Ascending aorta (tissue), 2 donors: ENCODE measurements around the gene ANKRD10. TPM values are rescaled to one million over a fixed set of nuclear protein-coding genes. Genes with fewer than 3 reads are reported as not detected.

ENCODE experiments used
- DNase-seq, 2 donors: peaks; one replicate each; pipeline ENCODE4 v3.0.0-alpha.2; 2019; ENCODE audit warnings: low spot score in 2 of 2
- H3K27ac ChIP-seq, 2 donors: fragments of 200-600 bp; sonication (generic); one replicate each; pipeline ENCODE4 v1.5.1; 2016 to 2017; ENCODE audit warnings: mild to moderate bottlenecking in 1 of 2
- H3K27me3 ChIP-seq: fragments of 200-600 bp; sonication (generic); one replicate; pipeline ENCODE4 v1.5.1; 2017
- H3K36me3 ChIP-seq, 2 donors: fragments of 200-600 bp; sonication (generic); one replicate each; pipeline ENCODE4 v1.5.1; 2016
- H3K4me1 ChIP-seq, 2 donors: fragments of 200-600 bp; sonication (generic); one replicate each; pipeline ENCODE4 v1.5.1; 2016 to 2017; ENCODE audit warnings: mild to moderate bottlenecking in 1 of 2
- H3K4me3 ChIP-seq, 2 donors: fragments of 200-600 bp; sonication (generic); one replicate each; pipeline ENCODE4 v1.5.1; 2016 to 2017; ENCODE audit warnings: mild to moderate bottlenecking in 1 of 2
- H3K9me3 ChIP-seq, 2 donors: fragments of 200-600 bp; sonication (generic); one replicate each; pipeline ENCODE4 v1.5.1; 2016
- CTCF ChIP-seq, 3 experiments: fragments of 200-600 bp in 2 of 3; fragments of 450-650 bp in 1 of 3; sonication (generic) in 2 of 3; IDR thresholded peaks; one replicate each; pipeline ENCODE4 v1.5.1; 2016 to 2019; ENCODE audit warnings: antibody characterized with exemption in 3 of 3, mild to moderate bottlenecking in 1 of 3, moderate library complexity in 1 of 3
- intact Hi-C: fragments of 100-400 bp; cut with DNase I; formaldehyde crosslinking; loops from one replicate; pipeline ENCODE4 v1.15.1; 2023
- total RNA-seq: library from RNA; depleted of rRNA; stranded (reverse); fragments of >200 nt; gene quantifications from one replicate; pipeline ENCODE4 v1.1.0, GENCODE V29; 2016

The ANKRD10 gene
- total RNA-seq, 1 donor from 2014 or later: 100 TPM

GRCh38 chr13:110832205-110832479, 82.7 kb downstream of the ANKRD10 start:
- no peaks in the 10 kb centered on the region for H3K36me3 ChIP-seq
- H3K9me3 ChIP-seq: no peaks in the 10 kb centered on the region
- DNase-seq: no peak
- no peak overlapping the region for H3K27ac ChIP-seq
- intact Hi-C loops: no loop called here
- TF ChIP-seq CTCF (IDR thresholded peaks at IDR 0.05): no peak
- H3K4me3 ChIP-seq: no peak overlapping the region
- no peaks in the 10 kb centered on the region for H3K27me3 ChIP-seq
- H3K4me1 ChIP-seq: no peaks in the 10 kb centered on the region

- Histone ChIP-seq H3K9me3 (no peaks in the 10 kb centered on the region), H3K27me3 (no peaks in the 10 kb centered on the region), H3K27ac (no peak overlapping the region), H3K36me3 (no peaks in the 10 kb centered on the region), H3K4me1 (no peaks in the 10 kb centered on the region), H3K4me3 (no peak overlapping the region)
- no peak for DNase-seq
- TF ChIP-seq CTCF (IDR thresholded peaks at IDR 0.05): no peak
- intact Hi-C loops: no loop called here
Observed at GRCh38 chr13:110831437-110832204, 83.2 kb downstream of the ANKRD10 start.

GRCh38 chr13:110830800-110831371, 84.0 kb downstream of the ANKRD10 start:
- Histone ChIP-seq H3K4me3 (no peak overlapping the region), H3K27me3 (no peaks in the 10 kb centered on the region), H3K9me3 (no peaks in the 10 kb centered on the region), H3K4me1 (no peaks in the 10 kb centered on the region), H3K27ac (no peak overlapping the region), H3K36me3 (no peaks in the 10 kb centered on the region)
- intact Hi-C loops: no loop called here
- no peak for TF ChIP-seq CTCF (IDR thresholded peaks at IDR 0.05)
- no peak for DNase-seq

- Histone ChIP-seq H3K9me3 (no peaks in the 10 kb centered on the region), H3K4me3 (no peak overlapping the region), H3K4me1 (no peaks in the 10 kb centered on the region), H3K36me3 (no peaks in the 10 kb centered on the region), H3K27me3 (no peaks in the 10 kb centered on the region), H3K27ac (no peak overlapping the region)
- TF ChIP-seq CTCF (IDR thresholded peaks at IDR 0.05): no peak
- intact Hi-C loops: no loop called here
- no peak for DNase-seq
Observed at GRCh38 chr13:110830331-110830730, 84.5 kb downstream of the ANKRD10 start.

GRCh38 chr13:110829486-110829885, 85.4 kb downstream of the ANKRD10 start:
- Histone ChIP-seq H3K27me3 (no peaks in the 10 kb centered on the region), H3K27ac (no peak overlapping the region), H3K4me3 (no peak overlapping the region), H3K36me3 (no peaks in the 10 kb centered on the region), H3K4me1 (no peaks in the 10 kb centered on the region), H3K9me3 (no peaks in the 10 kb centered on the region)
- intact Hi-C loops: no loop called here
- no peak for DNase-seq
- no peak for TF ChIP-seq CTCF (IDR thresholded peaks at IDR 0.05)
